HG02798 (cell line): ENCODE data around the gene HAND2.
A peak's percentile ranks its signal among the peaks of the same experiment; 100 is the strongest.

ENCODE experiments used
- ATAC-seq: cut with Tn5 transposase; IDR thresholded peaks from one replicate; pipeline ENCODE4 v1.9.1; 2021; ENCODE audit warnings: mild to moderate bottlenecking; ENCODE audit not compliant: unreplicated experiment, poor library complexity

Gene HAND2

DNA sequence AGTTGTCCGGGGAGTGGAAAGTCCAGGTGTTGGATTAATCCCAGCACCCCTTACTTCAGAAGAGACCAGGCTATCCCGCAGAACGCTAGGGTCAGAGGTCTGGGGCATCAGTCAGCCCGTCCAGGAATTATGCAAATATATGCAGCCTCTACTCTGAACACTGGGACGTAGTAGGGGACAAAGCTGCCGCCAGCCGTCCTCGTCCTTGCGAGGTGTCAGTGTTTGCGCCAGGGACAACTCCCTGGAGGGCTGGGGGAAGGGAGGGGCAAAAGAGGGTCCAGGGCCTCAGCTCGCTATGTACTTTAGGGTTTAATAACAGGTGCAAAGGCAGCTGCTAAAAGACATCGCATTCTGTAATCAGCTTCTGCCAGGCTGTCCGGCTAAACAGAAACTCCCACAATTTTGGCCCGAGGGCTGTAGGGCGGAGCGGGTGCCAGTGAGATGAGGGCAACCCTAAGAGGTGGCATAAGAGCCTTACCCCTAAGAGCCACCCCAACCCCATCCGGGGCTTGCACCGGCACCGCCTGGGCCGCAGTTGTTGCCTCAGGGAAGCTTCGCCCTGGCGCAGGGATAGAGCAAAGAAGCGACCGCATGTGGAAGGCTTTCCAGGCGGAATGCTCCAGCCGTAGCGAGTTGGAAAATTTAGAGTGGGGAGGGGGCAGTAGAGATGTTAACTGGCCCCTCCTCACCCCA is 8.4 kb downstream of the HAND2 start:
- ATAC-seq = no peak

- ATAC-seq = no peak
Measured at GRCh38 chr4:173520921-173521466, 9.0 kb downstream of the HAND2 start.

DNA sequence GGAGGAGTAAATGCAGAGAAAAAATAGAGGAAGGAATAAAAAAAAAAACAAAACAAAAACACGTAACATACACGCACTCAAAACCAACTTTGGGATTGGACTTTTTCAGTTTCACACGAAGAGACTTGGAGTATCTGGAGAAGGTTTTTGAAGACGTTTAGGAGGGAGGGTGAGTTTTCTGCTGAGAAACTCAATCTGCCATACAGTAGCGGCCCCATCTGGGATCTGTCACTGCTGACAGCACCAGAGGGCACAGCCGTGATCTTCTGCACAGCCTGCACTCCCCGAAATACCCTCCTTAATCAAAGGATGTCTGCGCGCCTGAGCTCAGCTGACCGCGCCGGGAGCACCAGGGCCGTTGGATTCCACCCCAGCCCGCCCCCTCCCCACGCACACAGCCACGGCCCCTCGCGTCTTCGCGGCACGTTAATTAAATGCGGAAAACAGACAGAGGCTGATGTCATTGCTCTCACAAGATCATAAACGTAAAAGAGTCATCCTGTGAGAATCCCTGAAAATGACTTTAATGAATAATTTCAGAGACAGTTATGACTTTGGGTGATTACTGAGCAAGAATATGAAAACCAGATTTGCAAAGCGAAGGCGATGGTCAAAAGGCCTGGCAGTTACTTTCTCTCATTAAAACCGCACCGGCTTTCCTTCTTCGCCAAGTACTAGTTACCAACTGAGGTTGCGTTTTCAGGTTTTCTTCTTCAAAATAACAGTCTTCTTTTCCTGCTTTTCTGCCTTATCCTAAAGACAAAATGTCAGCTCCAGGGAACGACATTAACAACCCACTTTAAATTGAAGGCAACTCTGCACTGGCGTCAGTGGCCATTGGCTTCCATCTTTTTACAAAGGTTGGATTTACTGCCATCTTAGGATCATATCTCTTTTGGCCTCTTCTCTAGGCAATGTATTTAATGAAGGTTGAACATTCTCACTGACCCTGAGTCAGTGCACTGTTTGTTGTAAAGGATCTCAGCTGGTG is 10.6 kb downstream of the HAND2 start:
- no peak for ATAC-seq

- no peak for ATAC-seq
Measured at GRCh38 chr4:173518425-173519102, 11.5 kb downstream of the HAND2 start.

GRCh38 chr4:173517781-173518424 is 12.1 kb downstream of the HAND2 start:
- ATAC-seq = no peak

- no peak for ATAC-seq
Measured at GRCh38 chr4:173516621-173517524, 13.2 kb downstream of the HAND2 start.

GRCh38 chr4:173515458-173515857 is 14.6 kb downstream of the HAND2 start:
- no peak for ATAC-seq

DNA sequence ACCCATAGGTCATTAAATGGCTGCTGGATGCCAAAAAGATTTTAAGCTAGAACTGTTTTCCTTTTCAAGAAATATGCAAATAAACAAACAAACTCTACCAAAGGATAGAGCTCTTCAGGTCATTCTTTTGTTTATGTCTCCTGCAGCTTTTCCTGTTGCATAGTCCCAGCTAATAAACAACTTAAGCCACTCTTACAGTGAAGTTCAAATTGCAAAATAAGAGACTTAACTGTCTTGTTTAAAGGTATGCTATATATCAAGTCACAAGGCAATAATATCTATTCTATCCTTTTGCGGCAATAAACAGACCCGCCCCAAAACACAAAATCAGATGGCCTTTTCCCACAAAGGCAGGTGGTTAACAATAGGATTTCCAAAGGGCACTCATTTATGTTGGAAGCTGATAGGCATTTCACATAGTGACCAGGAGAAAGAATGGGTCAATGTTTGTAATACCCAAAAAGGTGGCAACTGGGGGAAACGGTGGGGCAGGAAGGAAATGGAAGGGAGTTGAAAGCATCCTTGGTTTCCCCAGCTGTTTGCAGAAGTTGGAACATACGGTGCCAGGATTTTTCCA is 15.3 kb downstream of the HAND2 start:
- no peak for ATAC-seq

GRCh38 chr4:173513651-173514050 is 16.4 kb downstream of the HAND2 start:
- ATAC-seq = no peak

DNA sequence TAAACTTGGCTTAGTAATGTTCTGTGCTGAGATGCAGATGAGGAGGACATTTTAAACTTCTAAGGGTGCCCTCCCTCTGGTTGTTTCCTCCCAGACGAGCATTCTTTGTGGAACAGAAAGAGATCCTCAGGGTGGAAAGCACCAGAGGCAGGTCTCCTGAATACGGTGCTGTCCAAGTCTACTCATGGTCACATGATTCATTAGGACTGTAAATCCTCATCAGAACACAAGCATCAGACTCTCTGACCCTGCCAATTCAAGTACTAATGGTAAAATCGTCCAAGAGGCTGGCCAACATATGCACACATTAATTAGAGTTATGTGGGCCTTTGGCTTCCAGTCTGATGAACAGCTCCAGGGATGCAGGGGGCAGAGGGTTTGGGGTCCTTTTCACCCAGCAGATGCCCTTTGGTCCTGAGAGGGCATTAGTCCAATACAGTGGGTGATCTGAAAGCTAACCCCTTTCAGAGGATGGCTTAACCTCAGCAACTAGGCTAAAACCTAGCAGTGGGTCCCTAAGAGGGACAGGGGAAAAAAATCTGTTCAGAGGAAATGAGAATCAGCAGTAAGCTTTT is 18.2 kb downstream of the HAND2 start:
- ATAC-seq = no peak

DNA sequence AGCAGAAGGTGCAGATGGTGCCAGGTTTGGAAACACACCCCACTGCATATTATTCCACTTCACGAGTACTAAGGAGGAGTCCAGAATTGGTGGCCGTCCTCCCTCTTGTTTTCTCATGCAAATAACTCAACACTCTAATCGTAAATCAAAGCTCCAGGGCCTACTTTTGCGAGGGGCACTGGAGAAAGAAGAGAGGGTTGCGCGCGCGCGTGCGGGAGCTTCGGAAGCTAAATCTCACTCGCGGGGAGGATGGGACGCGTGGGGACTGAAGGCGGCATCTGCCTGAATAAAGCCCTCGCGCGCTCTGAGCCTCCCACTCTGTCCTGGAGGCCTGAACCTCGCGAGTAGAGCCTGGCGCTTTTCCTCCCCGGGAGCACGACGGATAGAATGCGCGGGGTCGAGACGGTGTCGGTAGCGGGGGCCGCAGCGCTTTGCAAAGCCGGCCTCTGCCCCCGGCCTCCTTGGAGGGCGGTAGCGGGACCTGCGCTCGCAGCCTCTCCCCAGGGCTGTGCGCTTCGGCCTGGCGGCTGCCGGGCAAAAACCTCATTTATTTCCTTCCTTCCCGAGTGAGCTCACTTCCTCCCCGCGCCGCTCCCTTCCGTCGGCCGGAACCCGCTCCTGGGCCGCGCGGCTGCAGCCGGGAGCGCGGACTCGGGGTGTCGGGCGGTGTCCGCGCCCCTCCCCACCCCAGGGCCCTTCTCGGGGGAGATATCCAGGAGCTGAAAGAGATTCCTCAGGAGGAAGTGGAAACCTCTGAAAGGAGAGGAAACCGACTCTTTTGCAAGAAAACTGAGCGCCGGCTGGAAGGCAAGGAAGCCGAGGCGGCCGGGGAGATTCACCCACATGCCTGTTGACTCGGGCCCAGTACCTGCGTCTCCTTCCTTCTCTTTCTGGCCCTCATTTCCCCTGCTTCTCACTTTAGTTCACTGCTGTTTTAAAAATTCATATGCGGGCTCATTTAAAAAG is 20.7 kb downstream of the HAND2 start:
- peak; percentile 13 for ATAC-seq

GRCh38 chr4:173508386-173509035 is 21.5 kb downstream of the HAND2 start:
- no peak for ATAC-seq

DNA sequence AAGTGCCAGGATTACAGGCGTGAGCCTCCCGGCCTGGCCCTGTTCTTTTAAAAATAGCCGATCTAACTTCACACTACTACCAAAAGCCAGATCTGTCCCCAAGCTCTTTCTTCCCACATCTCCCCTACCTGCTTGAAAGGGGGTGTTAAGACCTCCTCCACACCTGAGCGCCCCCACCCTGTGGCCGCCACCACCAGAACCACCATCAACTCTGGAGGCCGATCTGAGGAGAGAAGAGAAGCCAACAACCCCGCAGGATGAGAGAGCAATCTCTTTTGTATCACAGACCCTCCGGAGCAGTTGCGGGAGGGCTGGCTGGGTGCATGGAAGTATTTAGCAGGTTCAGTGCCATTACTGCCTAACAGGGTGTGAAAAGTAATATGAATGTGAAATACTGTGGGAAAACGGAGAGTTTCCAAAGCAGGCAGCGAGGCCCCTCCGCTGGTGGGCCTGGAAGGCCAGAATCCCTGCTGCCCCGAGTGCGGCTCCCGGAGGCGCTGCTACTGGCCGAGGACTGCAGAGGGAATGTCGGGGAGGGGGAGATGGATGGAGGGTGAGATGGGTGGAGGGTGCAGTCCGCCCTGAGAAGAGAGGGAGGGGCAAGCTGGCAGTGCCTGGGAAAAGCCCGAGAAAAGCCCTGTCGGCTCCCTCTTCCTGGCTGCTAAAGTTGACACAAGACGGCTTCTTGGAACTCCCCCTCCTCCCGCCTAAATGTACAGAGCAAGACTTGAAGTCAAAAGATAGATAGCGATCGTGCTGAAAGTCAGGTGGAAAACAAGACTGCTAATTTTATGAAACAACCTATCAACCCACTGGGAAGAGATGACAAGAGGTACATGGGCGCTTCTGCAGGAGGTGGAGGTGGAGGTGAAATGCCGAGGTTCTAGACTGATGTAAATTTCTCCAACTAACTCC is 22.3 kb downstream of the HAND2 start:
- ATAC-seq = no peak

GRCh38 chr4:173506597-173507211 is 23.3 kb downstream of the HAND2 start:
- ATAC-seq = peak; percentile 31

DNA sequence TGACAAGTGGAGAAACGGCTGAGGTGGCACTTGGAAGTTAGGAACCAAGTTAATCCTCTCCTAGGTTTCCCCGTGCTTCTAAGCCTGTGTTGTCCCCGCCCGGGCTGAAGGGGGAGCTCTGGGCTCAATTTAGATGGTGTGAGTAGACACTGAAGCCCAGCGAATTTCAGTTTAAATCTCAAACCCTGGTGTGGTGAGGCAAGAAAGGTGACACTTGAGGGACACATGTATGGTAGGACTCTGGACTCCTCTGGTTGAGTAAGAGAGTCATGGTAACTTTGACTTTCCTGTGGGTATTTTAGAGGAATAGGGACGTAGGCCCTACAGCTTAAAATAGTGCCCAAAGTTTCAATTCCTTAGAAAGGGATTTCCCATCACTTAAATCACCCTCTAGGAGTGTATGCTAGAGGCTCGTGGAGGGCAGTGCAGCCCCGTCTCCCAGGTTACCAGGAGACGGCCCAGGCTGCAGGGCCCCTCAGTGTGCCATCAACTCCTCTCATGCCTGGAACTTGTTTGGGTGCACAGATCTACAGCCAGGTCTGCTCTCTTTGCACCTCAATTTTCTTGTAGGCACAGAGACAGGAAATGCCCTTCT is 24.0 kb downstream of the HAND2 start:
- ATAC-seq = peak; percentile 85
